NCI-H2227 treated with DMSO at 0.1 percent for 48 hours (cell line): Measurements from ENCODE around the gene ATG5.
A peak's percentile ranks its signal among the peaks of the same experiment; 100 is the strongest.

ENCODE experiments used
- DNase-seq: peaks from one replicate; lab custom pipeline; 2025; lab: John Stamatoyannopoulos, UW

Gene ATG5

DNA sequence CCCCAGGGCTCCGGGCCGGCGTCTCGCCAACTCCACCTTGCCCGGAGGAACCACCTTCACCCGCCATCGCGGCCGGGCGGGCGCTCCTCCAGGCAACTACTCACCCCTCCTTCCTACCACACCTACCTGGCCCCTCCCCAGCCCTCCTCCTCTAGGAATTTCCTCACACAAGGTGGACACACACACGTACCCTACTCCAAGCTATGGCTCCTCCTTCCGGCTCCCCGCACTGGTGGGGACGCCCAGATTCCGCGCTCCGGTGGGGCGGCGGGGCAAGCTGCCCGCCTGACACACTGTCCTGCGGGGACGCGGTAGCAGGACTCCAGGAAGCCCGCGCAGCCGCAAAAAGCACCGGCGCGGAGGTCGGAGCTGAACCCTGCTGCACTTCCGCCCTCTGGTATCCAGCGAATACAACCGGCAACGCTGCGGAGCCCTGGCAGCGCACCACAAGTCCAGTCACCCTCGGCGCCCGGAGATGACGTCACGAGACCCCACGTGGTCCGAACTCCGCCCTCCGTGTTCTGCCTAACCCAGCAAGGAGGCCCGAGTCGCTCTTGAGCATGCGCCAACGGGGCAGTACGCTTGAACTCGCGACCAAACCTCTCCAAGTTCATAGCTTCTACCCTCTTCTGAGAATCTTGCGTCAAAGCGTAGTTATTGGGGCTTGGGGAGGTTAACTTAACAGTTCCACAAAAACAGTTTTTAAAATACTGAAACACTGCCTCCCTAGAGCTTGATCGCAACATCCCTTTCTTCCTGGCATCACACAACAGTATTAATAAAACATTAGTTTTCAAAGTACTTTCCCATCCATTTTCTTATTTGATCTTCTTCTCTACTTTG is at the start of gene ATG5:
ATG5 (minus strand) TSS at position 425 of the 843 bp plus-strand sequence. CDS start 9,552 bp downstream, outside the sequence.
- peak; percentile 91 for DNase-seq

DNA sequence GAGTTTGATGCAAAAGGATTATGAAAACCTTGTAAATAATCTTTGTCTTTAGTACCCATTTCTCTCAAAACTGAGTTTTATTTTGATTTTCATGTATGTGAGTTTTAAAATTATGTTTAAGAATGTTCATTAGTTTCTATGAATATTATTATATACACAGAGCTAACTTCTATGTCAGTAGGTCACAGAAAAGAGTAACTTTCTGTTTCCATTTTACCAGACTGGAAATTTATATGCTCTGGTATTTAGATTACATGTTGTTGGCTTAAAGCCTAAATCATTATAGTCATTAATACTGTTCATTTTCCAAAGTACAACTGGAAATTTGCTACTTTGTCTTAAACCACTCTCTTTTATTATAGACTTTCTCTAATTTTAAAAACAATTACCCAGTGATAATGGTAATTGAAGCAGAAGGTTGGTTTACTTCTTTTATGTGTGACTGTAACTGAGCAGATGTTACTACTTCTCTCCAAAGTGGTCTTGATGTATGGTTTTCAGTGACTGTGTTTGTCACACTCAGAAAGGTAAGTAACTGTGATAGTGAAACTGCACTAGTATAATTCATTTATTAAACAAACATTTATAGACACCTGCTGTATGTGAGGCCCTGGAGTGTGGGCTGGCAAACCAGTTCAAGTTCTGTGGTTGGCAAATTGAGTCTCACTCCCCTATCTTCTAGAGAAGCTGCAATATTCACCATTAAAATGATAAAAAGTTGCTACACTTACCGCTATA is 48.1 kb upstream of the ATG5 start:
- no peak for DNase-seq

DNA sequence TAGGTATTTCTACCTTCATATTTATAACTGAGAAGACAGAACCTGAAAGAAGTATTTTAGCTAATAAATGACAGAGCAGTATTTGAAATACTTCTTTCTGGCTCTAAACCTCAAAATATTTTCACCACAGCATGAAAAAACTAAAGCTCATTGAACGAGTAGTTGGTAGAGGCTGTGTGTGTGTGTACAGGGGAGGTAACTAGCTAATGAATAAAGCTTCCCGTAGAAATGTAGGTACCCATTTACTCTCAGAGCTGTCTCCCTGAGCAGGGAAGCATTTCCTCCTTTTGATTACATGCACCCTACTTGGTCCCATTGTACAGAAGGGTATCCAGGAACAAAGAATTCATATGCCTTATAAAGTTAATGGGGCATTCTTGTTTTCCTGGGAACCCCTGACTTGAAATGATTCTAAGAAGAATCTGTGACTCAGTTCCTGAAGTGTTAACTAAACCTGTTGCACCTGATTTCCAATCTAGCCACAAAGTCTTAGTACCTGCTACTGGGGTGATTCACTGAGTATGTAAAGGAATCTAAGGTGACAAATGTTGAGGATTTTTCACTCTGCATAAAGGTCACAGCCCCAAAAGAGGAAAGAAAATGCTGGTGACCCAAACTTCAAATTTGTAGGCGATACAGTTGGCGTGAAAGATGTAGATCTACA is 47.4 kb upstream of the ATG5 start:
- no peak for DNase-seq

- no peak for DNase-seq
These were observed 45.1 kb upstream of the ATG5 start for GRCh38 chr6:106370639-106371038.

DNA sequence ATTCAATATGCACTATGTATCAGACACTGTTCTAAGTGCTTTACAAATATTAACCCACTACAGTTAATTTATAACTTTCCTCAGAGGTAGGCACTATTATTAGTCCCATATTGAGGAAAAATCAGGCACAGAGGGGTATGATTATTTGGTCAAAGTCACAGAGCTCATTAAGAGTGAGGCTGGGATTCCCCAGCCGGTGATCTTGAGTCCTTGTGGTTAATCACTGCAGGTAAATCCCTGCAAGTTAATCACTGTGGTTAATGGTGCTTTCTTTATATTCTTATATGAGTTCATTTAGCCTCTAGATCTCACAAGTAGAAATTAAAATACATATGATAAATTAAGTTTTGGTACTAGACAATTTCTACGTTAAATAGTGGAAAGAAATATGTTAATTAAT is 44.2 kb upstream of the ATG5 start:
- DNase-seq: no peak

GRCh38 chr6:106363401-106364138 is 38.0 kb upstream of the ATG5 start:
- no peak for DNase-seq

GRCh38 chr6:106360989-106361430 is 35.5 kb upstream of the ATG5 start:
- DNase-seq: no peak

- DNase-seq: peak; percentile 33
These were observed 34.9 kb upstream of the ATG5 start, which contains the start of gene CRYBG1 for GRCh38 chr6:106360410-106360988. CRYBG1 (plus strand) TSS chr6:106360717; CDS start chr6:106360909, 192 bp downstream.

DNA sequence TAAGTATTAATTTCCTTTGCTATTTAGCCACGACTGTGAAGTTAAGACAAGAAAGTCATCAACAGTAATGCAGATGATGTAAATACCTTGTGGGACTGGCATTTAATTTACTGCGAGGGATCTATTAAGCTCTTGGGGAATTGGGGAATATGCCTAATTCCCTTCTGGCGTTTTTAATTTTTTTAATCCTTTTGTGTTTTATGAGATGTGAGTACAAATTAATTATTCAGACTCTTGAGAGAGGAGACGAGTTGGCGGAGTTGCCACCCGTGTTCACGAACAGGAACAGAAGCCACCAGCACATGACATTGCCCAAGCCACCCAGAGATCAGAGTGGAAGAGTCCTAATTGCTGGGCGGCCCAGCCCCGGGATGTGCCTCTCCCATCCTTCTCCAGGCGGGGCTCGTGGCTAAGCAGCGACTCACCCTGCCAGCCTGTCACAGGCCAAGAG is 34.4 kb upstream of the ATG5 start:
- DNase-seq: no peak

GRCh38 chr6:106356378-106356777 is 30.8 kb upstream of the ATG5 start:
- no peak for DNase-seq

GRCh38 chr6:106347219-106347618 is 21.7 kb upstream of the ATG5 start:
- DNase-seq: no peak

- peak; percentile 59 for DNase-seq
These were observed 13.9 kb upstream of the ATG5 start for GRCh38 chr6:106339334-106340029.

DNA sequence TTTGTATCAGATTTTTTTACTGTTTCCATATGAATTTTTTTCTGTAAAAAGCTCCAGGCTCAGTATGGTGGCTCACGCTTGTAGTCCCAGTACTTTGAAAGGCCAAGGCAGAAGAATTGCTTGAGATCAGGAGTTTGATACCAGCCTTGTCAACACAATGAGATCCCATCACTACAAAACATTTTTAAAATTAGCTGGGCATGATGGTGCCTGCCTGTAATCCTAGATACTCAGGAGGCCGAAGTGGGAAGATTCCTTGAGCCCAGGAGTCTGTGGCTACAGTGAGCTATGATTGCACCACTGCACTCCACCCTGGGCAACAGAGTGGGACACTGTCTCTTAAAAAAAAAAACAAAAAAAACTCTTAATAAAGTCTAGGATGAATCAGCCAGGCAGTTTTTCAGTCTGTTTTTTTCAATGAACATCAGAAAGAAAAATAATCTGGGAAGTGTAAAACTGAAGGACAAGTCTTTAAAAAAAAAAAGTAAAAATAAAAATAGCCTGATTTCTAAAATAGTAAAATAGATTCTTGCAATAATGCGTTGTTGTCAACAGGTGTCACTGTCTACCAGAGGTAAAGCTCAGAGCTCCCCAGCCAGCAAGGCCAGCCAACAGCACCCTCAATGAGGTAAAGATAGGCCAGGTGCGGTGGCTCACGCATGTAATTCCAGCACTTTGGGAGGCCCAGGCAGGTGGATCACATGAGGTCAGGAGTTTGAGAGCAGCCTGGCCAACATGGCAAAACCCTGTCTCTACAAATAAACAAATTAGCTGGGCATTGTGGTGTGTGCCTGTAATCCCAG is 9.3 kb upstream of the ATG5 start:
- peak; percentile 43 for DNase-seq

- no peak for DNase-seq
These were observed 729 bp downstream of the ATG5 start for GRCh38 chr6:106324726-106325335.

DNA sequence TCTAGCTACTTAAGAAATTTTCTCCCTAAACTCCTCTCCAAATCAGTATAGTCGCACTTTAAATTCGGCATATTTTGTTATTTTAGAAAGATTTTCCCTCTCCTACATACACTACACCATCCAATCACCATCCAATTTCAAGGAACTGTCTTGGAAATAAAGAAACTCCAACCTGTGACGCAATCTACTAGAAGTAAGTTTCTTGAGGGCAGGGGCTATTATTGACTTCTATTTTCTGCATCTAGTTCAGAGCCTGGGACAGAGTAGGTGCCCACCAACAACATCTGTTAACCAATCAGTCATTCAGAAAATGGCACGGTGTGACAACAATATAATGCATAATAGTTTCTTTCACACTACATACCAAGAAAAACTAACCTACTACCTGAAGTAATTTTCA is 3.6 kb downstream of the ATG5 start:
- DNase-seq: no peak

- DNase-seq: no peak
These were observed 6.7 kb downstream of the ATG5 start for GRCh38 chr6:106318851-106319250.

DNA sequence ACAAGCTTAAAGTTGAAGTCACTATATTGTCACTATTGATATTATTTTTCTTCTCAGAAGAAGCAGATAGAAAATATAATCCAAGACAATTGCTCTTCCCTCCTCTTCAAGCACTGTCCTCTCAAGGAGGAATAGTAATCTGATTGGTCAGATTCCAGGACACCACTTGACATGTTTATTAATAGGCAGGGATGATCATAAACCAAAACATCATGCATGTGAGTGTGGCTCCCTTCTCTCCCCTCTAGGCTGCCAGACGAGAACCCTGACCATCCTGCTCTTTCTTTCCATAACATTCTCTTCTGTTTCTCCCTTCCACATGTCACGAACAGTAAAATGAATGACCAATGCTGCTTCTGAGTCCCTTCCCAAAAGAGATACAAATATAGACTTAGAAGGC is 7.5 kb downstream of the ATG5 start:
- DNase-seq: no peak

GRCh38 chr6:106316375-106316766 is 9.2 kb downstream of the ATG5 start:
- DNase-seq: no peak

DNA sequence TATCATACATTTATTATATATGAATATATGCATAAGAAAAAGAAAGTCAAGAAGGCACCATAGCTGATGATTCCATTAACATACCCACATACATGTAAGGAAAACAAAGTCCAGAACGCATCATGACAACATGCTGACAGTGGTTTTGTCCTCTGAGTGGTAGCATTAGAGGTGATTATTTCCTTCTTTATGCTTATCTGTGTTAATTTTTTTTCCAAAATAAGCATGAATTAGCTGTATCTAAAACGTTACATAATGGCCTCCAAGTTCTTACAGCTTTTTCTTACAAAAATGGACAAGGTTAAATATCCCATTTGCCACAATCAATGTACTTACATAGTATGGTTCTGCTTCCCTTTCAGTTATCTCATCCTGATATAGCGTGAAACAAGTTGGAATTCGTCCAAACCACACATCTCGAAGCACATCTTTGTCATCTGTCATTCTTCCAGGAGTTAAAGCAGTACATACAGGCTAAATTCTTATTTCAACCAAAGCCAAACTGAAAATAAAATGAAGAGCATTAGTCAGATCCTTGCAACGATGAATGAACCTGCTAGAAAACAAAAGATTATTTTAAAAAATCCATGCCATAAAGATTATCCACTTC is 9.7 kb downstream of the ATG5 start:
- DNase-seq: no peak
